ENCODE measurements around the gene NKIRAS2.

DNA sequence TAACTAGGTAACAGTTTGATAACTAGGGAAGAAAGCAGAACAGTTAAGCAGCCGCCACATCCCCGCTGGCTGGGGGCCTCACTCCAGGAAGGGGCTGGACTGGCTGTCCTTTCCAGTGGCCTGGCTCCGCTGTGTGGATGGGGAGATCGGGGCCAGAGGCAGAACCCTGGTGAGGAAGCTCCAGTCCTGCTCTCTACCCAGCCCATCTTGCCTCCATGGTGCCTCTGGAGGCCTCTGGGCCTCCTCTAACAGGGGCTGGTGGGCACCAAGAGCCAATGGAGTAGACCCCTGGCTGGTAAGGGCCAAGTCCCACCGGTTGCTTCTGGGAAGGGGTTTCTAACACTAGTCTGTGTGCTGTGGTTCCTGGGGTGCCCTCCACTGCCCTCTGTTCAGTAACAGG is 45.2 kb upstream of the NKIRAS2 start:
- TF ChIP-seq, protein P1, sequence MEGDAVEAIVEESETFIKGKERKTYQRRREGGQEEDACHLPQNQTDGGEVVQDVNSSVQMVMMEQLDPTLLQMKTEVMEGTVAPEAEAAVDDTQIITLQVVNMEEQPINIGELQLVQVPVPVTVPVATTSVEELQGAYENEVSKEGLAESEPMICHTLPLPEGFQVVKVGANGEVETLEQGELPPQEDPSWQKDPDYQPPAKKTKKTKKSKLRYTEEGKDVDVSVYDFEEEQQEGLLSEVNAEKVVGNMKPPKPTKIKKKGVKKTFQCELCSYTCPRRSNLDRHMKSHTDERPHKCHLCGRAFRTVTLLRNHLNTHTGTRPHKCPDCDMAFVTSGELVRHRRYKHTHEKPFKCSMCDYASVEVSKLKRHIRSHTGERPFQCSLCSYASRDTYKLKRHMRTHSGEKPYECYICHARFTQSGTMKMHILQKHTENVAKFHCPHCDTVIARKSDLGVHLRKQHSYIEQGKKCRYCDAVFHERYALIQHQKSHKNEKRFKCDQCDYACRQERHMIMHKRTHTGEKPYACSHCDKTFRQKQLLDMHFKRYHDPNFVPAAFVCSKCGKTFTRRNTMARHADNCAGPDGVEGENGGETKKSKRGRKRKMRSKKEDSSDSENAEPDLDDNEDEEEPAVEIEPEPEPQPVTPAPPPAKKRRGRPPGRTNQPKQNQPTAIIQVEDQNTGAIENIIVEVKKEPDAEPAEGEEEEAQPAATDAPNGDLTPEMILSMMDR (IDR thresholded peaks at IDR 0.05): no peak
- no peak for TF ChIP-seq TCF7L2 (IDR thresholded peaks at IDR 0.05; ENCODE audit: low read depth, low read length)
- TF ChIP-seq REST (IDR thresholded peaks at IDR 0.05; ENCODE audit: insufficient read depth in 1 of 2, low read depth in 2 of 2, low read length in 1 of 2): no peak
- TF ChIP-seq SIN3A (IDR thresholded peaks at IDR 0.05; ENCODE audit: borderline replicate concordance, insufficient read depth, low read depth, low read length): no peak
